Measurements from ENCODE around the gene TUT4. TPM values are rescaled to one million over a fixed set of nuclear protein-coding genes. Genes with fewer than 3 reads are reported as not detected.

TUT4 gene
- total RNA-seq, 1 experiment from 2014 or later, result 67.4 TPM

GRCh38 chr1:52530563-52531144 is 22.2 kb downstream of the TUT4 start:
- H3K9me3 ChIP-seq (ENCODE audit: control insufficient read depth, insufficient read depth, low read depth, low read length), result peaks cover 7% of the 10 kb centered on the region; the same call in 1 of the 2 replicates
- DNase-seq (ENCODE audit: low read depth, low spot score), result no peak
- no TSS peak for BruUV-seq (replicated peaks)
- intact Hi-C loops (cut with micrococcal nuclease; ENCODE audit: unreplicated experiment), result no loop called here
- ChIA-PET POLR2A (interaction anchor here (0.6 kb wide), 1 partner anchor 22 kb away, joined by 5 read pairs; the partner anchor contains the start of gene TUT4), CTCF (no interaction called here)
- H3K27me3 ChIP-seq (ENCODE audit: control insufficient read depth, insufficient read depth, low read length), result no peaks in the 10 kb centered on the region
- H3K4me3 ChIP-seq (ENCODE audit: low read depth in 2 of 2, low read length in 2 of 2), result no peak overlapping the region
- in situ Hi-C loops (cut with HindIII; ENCODE audit: low pct_unique_long_range_greater_than_20kb, low sequenced_read_pairs), result no loop called here
- no peaks in the 10 kb centered on the region for H3K4me1 ChIP-seq (ENCODE audit: control insufficient read depth, insufficient read depth, low read length)
- H3K27ac ChIP-seq (ENCODE audit: low read length), result no peak overlapping the region
- TF ChIP-seq SIN3A (IDR thresholded peaks at IDR 0.05; ENCODE audit: borderline replicate concordance, insufficient read depth, low read depth, low read length) (no peak), POLR2AphosphoS5 (IDR thresholded peaks at IDR 0.05; ENCODE audit: low read depth, low read length) (no peak), TCF7L2 (IDR thresholded peaks at IDR 0.05; ENCODE audit: low read depth, low read length) (no peak)
- TF ChIP-seq, protein P1, sequence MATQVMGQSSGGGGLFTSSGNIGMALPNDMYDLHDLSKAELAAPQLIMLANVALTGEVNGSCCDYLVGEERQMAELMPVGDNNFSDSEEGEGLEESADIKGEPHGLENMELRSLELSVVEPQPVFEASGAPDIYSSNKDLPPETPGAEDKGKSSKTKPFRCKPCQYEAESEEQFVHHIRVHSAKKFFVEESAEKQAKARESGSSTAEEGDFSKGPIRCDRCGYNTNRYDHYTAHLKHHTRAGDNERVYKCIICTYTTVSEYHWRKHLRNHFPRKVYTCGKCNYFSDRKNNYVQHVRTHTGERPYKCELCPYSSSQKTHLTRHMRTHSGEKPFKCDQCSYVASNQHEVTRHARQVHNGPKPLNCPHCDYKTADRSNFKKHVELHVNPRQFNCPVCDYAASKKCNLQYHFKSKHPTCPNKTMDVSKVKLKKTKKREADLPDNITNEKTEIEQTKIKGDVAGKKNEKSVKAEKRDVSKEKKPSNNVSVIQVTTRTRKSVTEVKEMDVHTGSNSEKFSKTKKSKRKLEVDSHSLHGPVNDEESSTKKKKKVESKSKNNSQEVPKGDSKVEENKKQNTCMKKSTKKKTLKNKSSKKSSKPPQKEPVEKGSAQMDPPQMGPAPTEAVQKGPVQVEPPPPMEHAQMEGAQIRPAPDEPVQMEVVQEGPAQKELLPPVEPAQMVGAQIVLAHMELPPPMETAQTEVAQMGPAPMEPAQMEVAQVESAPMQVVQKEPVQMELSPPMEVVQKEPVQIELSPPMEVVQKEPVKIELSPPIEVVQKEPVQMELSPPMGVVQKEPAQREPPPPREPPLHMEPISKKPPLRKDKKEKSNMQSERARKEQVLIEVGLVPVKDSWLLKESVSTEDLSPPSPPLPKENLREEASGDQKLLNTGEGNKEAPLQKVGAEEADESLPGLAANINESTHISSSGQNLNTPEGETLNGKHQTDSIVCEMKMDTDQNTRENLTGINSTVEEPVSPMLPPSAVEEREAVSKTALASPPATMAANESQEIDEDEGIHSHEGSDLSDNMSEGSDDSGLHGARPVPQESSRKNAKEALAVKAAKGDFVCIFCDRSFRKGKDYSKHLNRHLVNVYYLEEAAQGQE (IDR thresholded peaks at IDR 0.05; ENCODE audit: insufficient read depth in 1 of 2, low read depth in 2 of 2, low read length in 1 of 2), result no peak
- TF ChIP-seq, protein P2, sequence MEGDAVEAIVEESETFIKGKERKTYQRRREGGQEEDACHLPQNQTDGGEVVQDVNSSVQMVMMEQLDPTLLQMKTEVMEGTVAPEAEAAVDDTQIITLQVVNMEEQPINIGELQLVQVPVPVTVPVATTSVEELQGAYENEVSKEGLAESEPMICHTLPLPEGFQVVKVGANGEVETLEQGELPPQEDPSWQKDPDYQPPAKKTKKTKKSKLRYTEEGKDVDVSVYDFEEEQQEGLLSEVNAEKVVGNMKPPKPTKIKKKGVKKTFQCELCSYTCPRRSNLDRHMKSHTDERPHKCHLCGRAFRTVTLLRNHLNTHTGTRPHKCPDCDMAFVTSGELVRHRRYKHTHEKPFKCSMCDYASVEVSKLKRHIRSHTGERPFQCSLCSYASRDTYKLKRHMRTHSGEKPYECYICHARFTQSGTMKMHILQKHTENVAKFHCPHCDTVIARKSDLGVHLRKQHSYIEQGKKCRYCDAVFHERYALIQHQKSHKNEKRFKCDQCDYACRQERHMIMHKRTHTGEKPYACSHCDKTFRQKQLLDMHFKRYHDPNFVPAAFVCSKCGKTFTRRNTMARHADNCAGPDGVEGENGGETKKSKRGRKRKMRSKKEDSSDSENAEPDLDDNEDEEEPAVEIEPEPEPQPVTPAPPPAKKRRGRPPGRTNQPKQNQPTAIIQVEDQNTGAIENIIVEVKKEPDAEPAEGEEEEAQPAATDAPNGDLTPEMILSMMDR (IDR thresholded peaks at IDR 0.05), result no peak
- H3K36me3 ChIP-seq (ENCODE audit: control insufficient read depth, insufficient read depth, low read length), result peaks cover under 1% of the 10 kb centered on the region; the same call in 1 of the 2 replicates
- ATAC-seq, result no peak

DNA sequence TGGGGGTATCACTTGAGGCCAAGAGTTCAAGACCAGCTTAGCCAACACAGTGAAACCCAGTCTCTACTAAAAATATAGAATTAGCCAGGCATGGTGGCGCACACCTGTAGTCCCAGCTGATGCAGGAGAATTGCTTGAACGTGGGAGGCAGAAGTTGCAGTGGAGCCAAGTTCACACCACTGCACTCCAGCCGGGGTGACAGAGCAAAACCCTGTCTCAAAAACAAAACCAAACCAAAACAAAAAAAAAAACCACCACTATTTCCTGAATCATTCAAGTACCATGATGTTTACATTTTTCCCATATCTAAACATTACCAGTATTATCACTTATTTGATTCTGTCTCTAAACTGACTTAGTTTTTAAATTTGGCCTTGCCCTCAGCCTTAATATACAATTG is 29.5 kb downstream of the TUT4 start:
- DNase-seq (ENCODE audit: low read depth, low spot score) (no peak), ATAC-seq (no peak)
- TF ChIP-seq POLR2AphosphoS5 (IDR thresholded peaks at IDR 0.05; ENCODE audit: low read depth, low read length) (no peak), TCF7L2 (IDR thresholded peaks at IDR 0.05; ENCODE audit: low read depth, low read length) (no peak), SIN3A (IDR thresholded peaks at IDR 0.05; ENCODE audit: borderline replicate concordance, insufficient read depth, low read depth, low read length) (no peak)
- TF ChIP-seq, protein P1 (IDR thresholded peaks at IDR 0.05; ENCODE audit: insufficient read depth in 1 of 2, low read depth in 2 of 2, low read length in 1 of 2), result no peak
- TF ChIP-seq, protein P2 (IDR thresholded peaks at IDR 0.05), result no peak
- intact Hi-C loops (cut with micrococcal nuclease; ENCODE audit: unreplicated experiment) (no loop called here), in situ Hi-C loops (cut with HindIII; ENCODE audit: low pct_unique_long_range_greater_than_20kb, low sequenced_read_pairs) (no loop called here)
- Histone ChIP-seq H3K9me3 (ENCODE audit: control insufficient read depth, insufficient read depth, low read depth, low read length) (no peaks in the 10 kb centered on the region), H3K4me1 (ENCODE audit: control insufficient read depth, insufficient read depth, low read length) (no peaks in the 10 kb centered on the region), H3K27ac (ENCODE audit: low read length) (no peak overlapping the region), H3K36me3 (ENCODE audit: control insufficient read depth, insufficient read depth, low read length) (peaks cover 5% of the 10 kb centered on the region; the same call in 1 of the 2 replicates), H3K27me3 (ENCODE audit: control insufficient read depth, insufficient read depth, low read length) (no peaks in the 10 kb centered on the region), H3K4me3 (ENCODE audit: low read depth in 2 of 2, low read length in 2 of 2) (no peak overlapping the region)
- POLR2A ChIA-PET, result no interaction called here
- CTCF ChIA-PET, result no interaction called here
- BruUV-seq (replicated peaks), result no TSS peak

Measured in Panc1 (cell line).